Measurements from ENCODE around the gene PTPRA.
"Not testable (repeated sequence)": the region's sequence is repeated elsewhere in the genome, so short reads cannot be mapped to it uniquely, and the experiment has no call there.

Gene PTPRA

GRCh38 chr20:3022559-3023490, 149.5 kb downstream of the PTPRA start:
- DNase-seq (ENCODE audit: low spot score in 2 of 2); H3K4me1 Mint-ChIP-seq; ATAC-seq (ENCODE audit: low read depth); H3K4me3 Mint-ChIP-seq; H3K9me3 Mint-ChIP-seq; H3K27me3 Mint-ChIP-seq; H3K27ac Mint-ChIP-seq: not testable (repeated sequence)
- peaks cover 35% of the 10 kb centered on the region for H3K36me3 Mint-ChIP-seq

- Mint-ChIP-seq H3K27ac (no peak overlapping the region), H3K9me3 (no peaks in the 10 kb centered on the region), H3K27me3 (no peaks in the 10 kb centered on the region), H3K4me1 (no peaks in the 10 kb centered on the region), H3K4me3 (no peak overlapping the region), H3K36me3 (peaks cover 28% of the 10 kb centered on the region)
- no peak for DNase-seq (ENCODE audit: low spot score in 2 of 2)
- no peak for ATAC-seq (ENCODE audit: low read depth)
These were observed 154.7 kb downstream of the PTPRA start for GRCh38 chr20:3027987-3028386.

- H3K27me3 Mint-ChIP-seq, result no peaks in the 10 kb centered on the region
- DNase-seq (ENCODE audit: low spot score in 2 of 2), result no peak
- no peaks in the 10 kb centered on the region for H3K4me1 Mint-ChIP-seq
- H3K27ac Mint-ChIP-seq, result no peak overlapping the region
- H3K9me3 Mint-ChIP-seq, result no peaks in the 10 kb centered on the region
- ATAC-seq (ENCODE audit: low read depth), result no peak
- peaks cover 29% of the 10 kb centered on the region for H3K36me3 Mint-ChIP-seq
- H3K4me3 Mint-ChIP-seq, result no peak overlapping the region
These were observed 158.4 kb downstream of the PTPRA start for GRCh38 chr20:3031524-3032147.

GRCh38 chr20:3032624-3033023, 159.3 kb downstream of the PTPRA start:
- no peaks in the 10 kb centered on the region for H3K27me3 Mint-ChIP-seq
- peaks cover 22% of the 10 kb centered on the region for H3K36me3 Mint-ChIP-seq
- H3K27ac Mint-ChIP-seq, result no peak overlapping the region
- no peak for ATAC-seq (ENCODE audit: low read depth)
- H3K4me3 Mint-ChIP-seq, result no peak overlapping the region
- DNase-seq (ENCODE audit: low spot score in 2 of 2), result no peak
- H3K4me1 Mint-ChIP-seq, result no peaks in the 10 kb centered on the region
- H3K9me3 Mint-ChIP-seq, result no peaks in the 10 kb centered on the region

- no peak for DNase-seq (ENCODE audit: low spot score in 2 of 2)
- no peaks in the 10 kb centered on the region for H3K9me3 Mint-ChIP-seq
- H3K4me3 Mint-ChIP-seq, result no peak overlapping the region
- ATAC-seq (ENCODE audit: low read depth), result no peak
- H3K36me3 Mint-ChIP-seq, result peaks cover 31% of the 10 kb centered on the region
- no peaks in the 10 kb centered on the region for H3K27me3 Mint-ChIP-seq
- H3K27ac Mint-ChIP-seq, result no peak overlapping the region
- no peaks in the 10 kb centered on the region for H3K4me1 Mint-ChIP-seq
These were observed 164.4 kb downstream of the PTPRA start for GRCh38 chr20:3037654-3038053.

- H3K4me3 Mint-ChIP-seq, result no peak overlapping the region
- H3K9me3 Mint-ChIP-seq, result no peaks in the 10 kb centered on the region
- no peaks in the 10 kb centered on the region for H3K27me3 Mint-ChIP-seq
- H3K27ac Mint-ChIP-seq, result peak overlapping the region; percentile 16
- peaks cover 31% of the 10 kb centered on the region for H3K36me3 Mint-ChIP-seq
- no peaks in the 10 kb centered on the region for H3K4me1 Mint-ChIP-seq
- DNase-seq (ENCODE audit: low spot score in 2 of 2), result no peak
- ATAC-seq (ENCODE audit: low read depth), result no peak
These were observed 165.2 kb downstream of the PTPRA start for GRCh38 chr20:3038454-3038853.

- no peak overlapping the region for H3K4me3 Mint-ChIP-seq
These were observed 166.1 kb downstream of the PTPRA start for GRCh38 chr20:3039426-3039825.

GRCh38 chr20:3040086-3040485, 166.8 kb downstream of the PTPRA start:
- peaks cover 2% of the 10 kb centered on the region for H3K4me1 Mint-ChIP-seq
- no peak for DNase-seq (ENCODE audit: low spot score in 2 of 2)
- ATAC-seq (ENCODE audit: low read depth), result no peak
- H3K27ac Mint-ChIP-seq, result no peak overlapping the region
- no peak overlapping the region for H3K4me3 Mint-ChIP-seq
- H3K9me3 Mint-ChIP-seq, result no peaks in the 10 kb centered on the region
- H3K27me3 Mint-ChIP-seq, result no peaks in the 10 kb centered on the region
- H3K36me3 Mint-ChIP-seq, result peaks cover 26% of the 10 kb centered on the region

More at GRCh38 chr20:3039426-3039825, 166.1 kb downstream of the PTPRA start:
- Mint-ChIP-seq H3K27ac (no peak overlapping the region), H3K36me3 (peaks cover 31% of the 10 kb centered on the region), H3K9me3 (no peaks in the 10 kb centered on the region), H3K27me3 (no peaks in the 10 kb centered on the region), H3K4me1 (no peaks in the 10 kb centered on the region)
- ATAC-seq (ENCODE audit: low read depth) (no peak), DNase-seq (ENCODE audit: low spot score in 2 of 2) (no peak)

GRCh38 chr20:3041854-3042409, 168.7 kb downstream of the PTPRA start:
- H3K4me3 Mint-ChIP-seq, result no peak overlapping the region
- peaks cover 17% of the 10 kb centered on the region for H3K36me3 Mint-ChIP-seq
- DNase-seq (ENCODE audit: low spot score in 2 of 2) (no peak), ATAC-seq (ENCODE audit: low read depth) (no peak)
- no peaks in the 10 kb centered on the region for H3K27me3 Mint-ChIP-seq
- H3K9me3 Mint-ChIP-seq, result no peaks in the 10 kb centered on the region
- H3K4me1 Mint-ChIP-seq, result peaks cover 10% of the 10 kb centered on the region
- H3K27ac Mint-ChIP-seq, result peak overlapping the region; percentile 74

- Mint-ChIP-seq H3K36me3 (peaks cover 19% of the 10 kb centered on the region), H3K4me3 (no peak overlapping the region), H3K27ac (peak overlapping the region; percentile 74), H3K27me3 (no peaks in the 10 kb centered on the region), H3K9me3 (no peaks in the 10 kb centered on the region), H3K4me1 (peaks cover 11% of the 10 kb centered on the region)
- no peak for DNase-seq (ENCODE audit: low spot score in 2 of 2)
- no peak for ATAC-seq (ENCODE audit: low read depth)
These were observed 169.3 kb downstream of the PTPRA start for GRCh38 chr20:3042625-3043024.

- Mint-ChIP-seq H3K9me3 (no peaks in the 10 kb centered on the region), H3K4me3 (peak within 1 kb of the TSS; percentile 48), H3K36me3 (peaks cover 18% of the 10 kb centered on the region), H3K27ac (peak within 1 kb of the TSS; percentile 74), H3K4me1 (peaks cover 11% of the 10 kb centered on the region), H3K27me3 (no peaks in the 10 kb centered on the region)
- DNase-seq (ENCODE audit: low spot score in 2 of 2) (no peak), ATAC-seq (ENCODE audit: low read depth) (no peak)
These were observed 170.0 kb downstream of the PTPRA start, which contains the start of gene GNRH2 for GRCh38 chr20:3043322-3043721. GNRH2 (plus strand) TSS chr20:3043622; CDS start chr20:3044415, 793 bp downstream.

- H3K4me1 Mint-ChIP-seq, result peaks cover 11% of the 10 kb centered on the region
- no peaks in the 10 kb centered on the region for H3K9me3 Mint-ChIP-seq
- DNase-seq (ENCODE audit: low spot score in 2 of 2) (no peak), ATAC-seq (ENCODE audit: low read depth) (no peak)
- H3K4me3 Mint-ChIP-seq, result peak overlapping the region; percentile 48
- H3K27me3 Mint-ChIP-seq, result no peaks in the 10 kb centered on the region
- peaks cover 13% of the 10 kb centered on the region for H3K36me3 Mint-ChIP-seq
- peak overlapping the region; percentile 19 for H3K27ac Mint-ChIP-seq
These were observed 171.2 kb downstream of the PTPRA start for GRCh38 chr20:3044336-3044965.

- H3K9me3 Mint-ChIP-seq, result no peaks in the 10 kb centered on the region
- ATAC-seq (ENCODE audit: low read depth) (peak; percentile 57), DNase-seq (ENCODE audit: low spot score in 2 of 2) (peak in 1 of 2 donors; percentile 37)
- peaks cover 11% of the 10 kb centered on the region for H3K4me1 Mint-ChIP-seq
- peaks cover 13% of the 10 kb centered on the region for H3K36me3 Mint-ChIP-seq
- peak overlapping the region; percentile 89 for H3K4me3 Mint-ChIP-seq
- H3K27me3 Mint-ChIP-seq, result no peaks in the 10 kb centered on the region
- peak overlapping the region; percentile 89 for H3K27ac Mint-ChIP-seq
These were observed 171.9 kb downstream of the PTPRA start for GRCh38 chr20:3045042-3045815.

All from memory B cell (primary cell).